ENCODE data around the gene ZNF287. TPM values are rescaled to one million over a fixed set of nuclear protein-coding genes. Genes with fewer than 3 reads are reported as not detected.
"Not testable (repeated sequence)": the region's sequence is repeated elsewhere in the genome, so short reads cannot be mapped to it uniquely, and the experiment has no call there.

The ZNF287 gene
- total RNA-seq: 8.1 TPM

DNA sequence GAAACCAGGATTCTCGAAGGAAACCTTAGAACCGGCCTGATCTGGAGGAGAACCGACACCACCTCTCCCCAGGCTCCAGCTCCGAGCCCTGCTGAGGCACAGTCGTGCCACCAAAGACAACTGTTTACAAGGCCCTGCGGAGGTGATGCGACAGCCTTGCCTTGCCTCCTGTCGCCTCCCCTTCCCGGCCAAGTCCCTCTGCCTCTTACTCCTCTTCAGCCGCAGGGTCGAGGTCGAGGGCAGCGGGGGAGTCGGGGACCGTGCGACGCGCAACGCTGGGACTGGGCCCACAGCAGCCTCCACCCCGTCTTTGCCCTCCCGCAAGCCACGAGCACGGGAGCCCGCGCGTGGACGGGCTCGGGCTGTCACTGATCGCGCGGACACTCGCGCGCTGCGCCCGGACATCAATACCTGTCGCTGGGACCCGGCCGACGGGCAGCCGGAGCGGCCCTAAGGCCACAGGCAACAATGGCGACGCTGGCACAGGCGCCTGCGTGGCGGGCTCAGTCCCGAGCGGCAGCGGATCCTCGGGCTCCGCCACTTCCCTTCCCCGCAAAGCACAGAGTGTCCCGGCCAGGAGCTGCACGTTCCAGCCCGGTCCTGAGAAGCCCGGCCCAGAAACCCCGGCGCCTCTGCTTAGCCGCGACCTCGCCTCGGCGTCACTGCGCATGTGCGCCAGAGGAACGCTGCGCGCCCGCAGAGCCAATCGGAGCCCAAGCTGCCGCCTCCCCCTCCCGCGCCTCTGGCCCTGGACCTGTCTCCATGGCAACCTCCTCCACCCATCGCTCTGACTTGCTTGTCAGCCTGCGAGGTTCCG, at the start of gene ZNF287:
Gene ZNF287, minus strand, starts transcription at position 664 of the 817 bp plus-strand sequence. CDS start 1,473 bp downstream, outside the sequence.
- peak; percentile 95 for DNase-seq (ENCODE audit: low spot score)

DNA sequence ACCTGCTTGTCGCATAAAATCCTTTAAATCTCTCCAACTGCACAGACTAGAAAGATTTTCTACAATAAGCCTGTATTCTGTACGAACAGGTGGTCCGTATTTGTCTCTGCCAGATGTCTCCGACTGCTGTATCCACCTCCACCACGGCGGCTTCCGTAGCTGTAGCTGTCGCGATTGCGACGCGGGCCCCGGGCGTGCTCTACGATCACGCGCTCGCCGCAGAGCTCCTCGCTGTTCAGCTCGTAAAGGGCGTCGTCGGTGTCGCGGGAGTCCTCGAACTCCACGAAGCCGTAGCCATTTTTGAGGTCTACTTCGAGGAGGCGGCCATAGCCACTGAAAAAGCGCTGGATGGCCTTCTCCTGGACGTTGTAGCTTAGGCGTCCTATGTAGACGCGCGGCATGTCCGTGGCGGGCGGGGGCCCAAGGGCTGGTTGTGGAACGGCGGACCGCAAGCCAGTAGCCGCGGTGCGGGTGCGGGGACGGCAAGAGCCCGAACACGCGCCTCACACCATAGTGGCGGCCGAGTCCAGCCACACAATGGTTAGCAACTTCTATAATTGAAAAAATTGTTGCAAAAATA, 48.6 kb upstream of the ZNF287 start:
- DNase-seq (ENCODE audit: low spot score): no peak

GRCh38 chr17:16599537-16599936, 30.5 kb upstream of the ZNF287 start:
- DNase-seq (ENCODE audit: low spot score): no peak

DNA sequence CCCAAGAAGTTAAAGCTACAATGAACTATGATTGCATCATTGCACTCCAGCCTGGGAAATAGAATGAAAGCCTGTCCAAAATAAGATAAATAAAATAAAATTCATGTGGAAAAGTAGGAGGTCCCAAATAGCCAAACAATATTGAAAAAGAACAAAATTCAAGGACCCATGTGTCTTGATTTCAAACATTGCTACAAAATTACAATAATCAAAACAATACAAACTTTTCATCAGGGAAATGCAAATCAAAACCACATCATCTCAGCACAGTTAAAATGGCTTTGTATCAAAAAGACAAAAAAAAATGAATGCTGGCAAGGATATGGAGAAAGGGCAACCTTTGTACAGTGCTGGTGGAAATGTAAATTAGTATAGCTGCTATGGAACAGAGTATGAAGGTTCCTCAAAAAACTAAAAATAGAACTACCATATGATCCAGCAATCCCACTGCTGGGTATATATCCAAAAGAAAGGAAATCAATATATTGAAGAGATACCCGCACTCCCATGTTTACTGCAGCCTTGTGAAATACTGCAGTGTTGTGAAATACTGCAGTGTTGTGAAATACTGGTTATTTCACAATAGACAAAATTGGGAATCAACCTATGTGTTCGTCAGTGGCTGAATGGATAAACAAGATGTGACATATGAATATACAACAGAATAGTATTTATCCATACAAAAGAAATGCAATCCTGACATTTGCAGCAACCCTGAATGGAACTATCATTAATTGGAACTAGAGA, 24.5 kb upstream of the ZNF287 start:
- no peak for DNase-seq (ENCODE audit: low spot score)

- peak; percentile 90 for DNase-seq (ENCODE audit: low spot score)
These were observed 20.3 kb upstream of the ZNF287 start for GRCh38 chr17:16589097-16589969.

DNA sequence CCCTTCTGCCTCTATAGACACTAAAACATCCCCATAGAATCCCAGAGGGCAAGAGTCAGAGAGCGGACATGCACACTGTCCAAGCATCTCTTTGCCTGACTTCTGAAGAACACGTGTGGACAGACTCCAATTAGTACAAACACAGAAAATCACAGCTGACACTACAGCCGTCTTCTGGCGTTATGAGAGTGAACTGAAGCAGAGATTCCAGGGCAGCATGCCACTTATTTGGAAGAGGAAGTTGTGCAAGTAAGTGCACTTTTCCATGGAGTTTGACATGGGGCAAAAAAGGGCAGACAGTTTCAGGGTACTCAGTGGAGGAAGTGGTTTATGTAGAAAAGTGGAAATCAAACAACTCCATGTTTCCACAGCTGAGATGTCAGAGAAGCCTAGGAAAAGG, 16.8 kb upstream of the ZNF287 start:
- no peak for DNase-seq (ENCODE audit: low spot score)

DNA sequence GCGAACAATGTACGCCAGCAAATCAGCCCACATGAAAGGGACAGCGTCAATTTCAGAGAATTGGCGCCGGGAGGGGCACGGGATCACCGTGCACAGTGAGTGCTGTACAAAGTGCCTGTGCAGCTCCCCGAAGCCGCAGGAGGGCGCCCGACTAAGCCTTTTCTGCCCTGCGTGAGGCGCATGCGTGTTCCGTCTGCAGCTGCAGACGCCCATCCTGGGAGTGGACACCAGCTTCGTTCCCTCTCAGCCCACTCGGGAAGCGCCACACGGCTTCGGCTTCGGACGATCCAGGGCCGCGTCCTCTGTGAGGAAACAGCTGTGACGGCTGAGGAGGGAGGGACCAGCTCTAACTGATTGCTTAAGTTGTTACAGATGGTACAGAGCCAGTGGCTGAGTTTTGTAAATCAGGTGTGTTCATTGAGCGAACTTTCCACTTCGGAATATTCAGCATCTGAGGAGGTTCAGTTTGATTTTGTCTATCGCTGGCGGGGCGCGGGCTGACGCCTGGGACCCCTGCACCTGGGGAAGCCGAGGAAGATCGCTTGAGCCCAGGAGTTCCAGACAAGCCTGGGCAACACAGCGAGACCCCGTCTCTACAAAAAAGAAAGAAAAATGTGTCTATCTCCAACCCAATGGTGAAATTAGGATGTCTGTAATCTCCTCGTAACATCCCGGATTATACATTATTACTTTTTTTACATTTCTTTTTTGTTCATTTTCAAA, 15.4 kb upstream of the ZNF287 start:
- DNase-seq (ENCODE audit: low spot score): peak; percentile 92

GRCh38 chr17:16583781-16584180, 14.8 kb upstream of the ZNF287 start:
- DNase-seq (ENCODE audit: low spot score): no peak

DNA sequence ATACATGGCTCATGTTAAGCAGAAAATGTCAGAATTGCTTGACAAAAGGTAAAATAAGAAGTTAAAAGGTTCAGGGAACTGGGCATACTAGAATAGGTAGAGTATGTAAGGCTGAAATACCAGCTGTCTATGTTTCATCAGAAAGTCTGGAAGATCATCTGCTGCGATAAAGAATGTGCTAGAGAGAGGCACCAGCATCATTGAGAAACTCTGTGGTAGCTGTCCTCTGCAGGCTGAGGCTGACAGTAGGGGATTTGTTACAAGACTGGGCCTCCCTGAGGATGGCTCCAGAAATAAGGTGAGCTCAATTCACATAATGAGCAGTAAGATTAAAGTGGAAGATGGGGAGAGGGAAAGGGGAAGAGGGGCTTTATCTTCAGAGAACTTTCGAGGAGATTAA, 4.5 kb upstream of the ZNF287 start:
- DNase-seq (ENCODE audit: low spot score): no peak

GRCh38 chr17:16569358-16569712, 331 bp upstream of the ZNF287 start:
- no peak for DNase-seq (ENCODE audit: low spot score)

GRCh38 chr17:16552637-16553045, 16.4 kb downstream of the ZNF287 start:
- DNase-seq (ENCODE audit: low spot score): no peak

- DNase-seq (ENCODE audit: low spot score): no peak
These were observed 16.9 kb downstream of the ZNF287 start for GRCh38 chr17:16551878-16552636.

- no peak for DNase-seq (ENCODE audit: low spot score)
These were observed 31.9 kb downstream of the ZNF287 start for GRCh38 chr17:16537130-16537458.

DNA sequence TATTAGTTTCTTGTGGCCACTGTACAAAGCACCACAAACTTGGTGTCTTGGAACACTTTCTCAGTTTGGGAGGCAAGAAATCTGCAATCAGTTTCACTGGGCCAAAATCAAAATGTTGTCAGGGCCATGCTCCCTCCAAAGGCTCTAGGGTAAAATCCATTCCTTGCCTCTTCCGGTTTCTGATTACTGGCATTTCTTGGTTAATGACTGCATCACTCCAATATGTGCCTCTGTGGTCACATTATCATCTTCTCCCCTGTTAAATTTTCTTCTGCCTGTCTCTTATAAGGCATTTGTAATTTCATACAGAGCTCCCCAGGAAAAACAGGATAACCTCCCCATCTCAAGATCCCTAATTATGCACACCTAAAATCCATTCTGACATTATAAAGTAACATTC, 34.8 kb downstream of the ZNF287 start:
- no peak for DNase-seq (ENCODE audit: low spot score)

DNA sequence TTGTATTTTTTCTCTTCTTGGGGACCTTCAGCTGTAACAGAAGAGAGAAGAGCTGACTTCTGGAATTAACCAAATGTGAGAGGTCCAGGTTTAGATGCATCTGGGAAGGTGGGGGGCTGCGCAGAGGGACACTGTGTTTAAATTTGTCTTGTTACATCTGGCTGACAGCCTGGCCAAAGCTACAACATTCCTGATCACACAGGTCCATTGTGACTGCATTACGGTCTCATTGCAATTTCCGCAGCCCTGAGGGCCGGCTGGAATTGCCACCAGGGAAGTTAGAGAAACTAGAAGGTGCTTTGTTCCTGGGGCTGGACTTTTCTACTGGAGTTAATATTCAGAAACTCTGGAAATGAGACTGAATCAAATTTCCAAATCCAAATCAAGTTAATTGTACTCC, 39.1 kb downstream of the ZNF287 start:
- DNase-seq (ENCODE audit: low spot score): no peak

DNA sequence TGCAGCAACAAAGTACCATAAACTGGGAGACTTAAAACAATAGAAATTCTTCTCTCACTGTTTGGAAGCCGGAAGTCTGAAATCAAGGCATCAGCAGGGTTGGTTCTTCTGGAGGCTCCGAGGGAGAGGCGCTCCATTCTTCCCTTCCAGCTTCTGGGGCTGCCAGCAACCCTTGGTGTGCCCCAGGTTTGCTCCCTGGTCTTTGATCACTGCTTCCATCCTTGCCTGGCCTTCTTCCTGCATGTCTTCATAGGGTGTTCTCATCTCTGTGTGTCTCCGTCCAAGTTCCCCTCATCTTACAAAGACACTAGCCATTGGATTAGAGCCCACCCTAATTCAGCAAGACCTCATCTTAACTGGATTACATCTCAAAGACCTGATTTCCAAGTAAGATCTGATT, 41.7 kb downstream of the ZNF287 start:
- no peak for DNase-seq (ENCODE audit: low spot score)

- not testable (repeated sequence) for DNase-seq (ENCODE audit: low spot score)
These were observed 43.4 kb downstream of the ZNF287 start for GRCh38 chr17:16525556-16525955.

- DNase-seq (ENCODE audit: low spot score): peak; percentile 85
These were observed 47.8 kb downstream of the ZNF287 start for GRCh38 chr17:16521070-16521727.

DNA sequence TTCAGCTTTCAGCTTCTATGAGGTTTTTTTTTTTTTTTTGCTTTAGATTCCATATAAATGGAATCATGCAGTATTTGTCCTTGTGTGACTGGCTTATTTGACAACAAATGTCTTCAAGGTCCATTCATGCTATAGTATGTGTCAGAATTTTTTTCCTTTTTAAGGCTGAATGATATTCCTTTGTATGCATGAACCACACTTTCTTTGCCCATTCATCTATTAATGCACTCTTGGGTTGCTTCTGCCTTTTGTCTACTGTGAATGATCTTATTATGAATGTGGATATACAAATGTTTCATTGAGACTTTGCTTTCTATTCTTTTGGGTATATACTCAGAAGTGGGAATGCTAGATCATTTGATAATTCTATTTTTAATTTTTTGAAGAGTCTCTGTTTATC, 50.0 kb downstream of the ZNF287 start:
- DNase-seq (ENCODE audit: low spot score): no peak

- no peak for DNase-seq (ENCODE audit: low spot score)
These were observed 51.5 kb downstream of the ZNF287 start for GRCh38 chr17:16517477-16517876.
